Neural progenitor cell (in vitro differentiated cells): ENCODE measurements around the gene DHX34.

Source experiments
- EZH2 ChIP-seq: fragments of 200-600 bp; sonication (generic); IDR thresholded peaks from 2 replicates; pipeline ENCODE4 v1.6.1; 2017; ENCODE audit warnings: antibody characterized with exemption, mild to moderate bottlenecking, moderate library complexity
- TF ChIP-seq, protein P1 (sequence below): fragments of 200-600 bp; sonication (generic); IDR thresholded peaks from 2 replicates; pipeline ENCODE4 v1.5.1; 2017; ENCODE audit warnings: antibody characterized with exemption, mild to moderate bottlenecking

DNA sequence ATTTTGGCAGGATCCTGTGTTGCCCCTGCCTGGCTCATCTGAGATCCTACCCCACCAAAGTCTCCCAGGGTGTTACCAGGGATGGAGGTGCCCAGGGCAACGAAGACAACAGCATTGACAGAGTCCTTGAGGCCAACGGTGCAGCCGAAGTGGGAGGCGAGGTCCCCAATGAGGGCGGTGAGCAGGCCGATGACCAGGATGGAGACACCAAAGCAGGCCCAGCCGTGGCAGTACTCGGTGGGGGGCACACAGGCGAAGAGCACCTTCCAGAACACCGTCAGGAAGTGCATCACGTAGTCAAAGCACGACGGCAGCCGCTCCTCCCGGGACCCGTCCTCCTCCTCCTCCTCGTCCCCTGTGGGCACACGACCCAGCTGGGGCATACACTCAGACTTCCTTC lies 83.0 kb downstream of the DHX34 start:
- TF ChIP-seq, protein P1, sequence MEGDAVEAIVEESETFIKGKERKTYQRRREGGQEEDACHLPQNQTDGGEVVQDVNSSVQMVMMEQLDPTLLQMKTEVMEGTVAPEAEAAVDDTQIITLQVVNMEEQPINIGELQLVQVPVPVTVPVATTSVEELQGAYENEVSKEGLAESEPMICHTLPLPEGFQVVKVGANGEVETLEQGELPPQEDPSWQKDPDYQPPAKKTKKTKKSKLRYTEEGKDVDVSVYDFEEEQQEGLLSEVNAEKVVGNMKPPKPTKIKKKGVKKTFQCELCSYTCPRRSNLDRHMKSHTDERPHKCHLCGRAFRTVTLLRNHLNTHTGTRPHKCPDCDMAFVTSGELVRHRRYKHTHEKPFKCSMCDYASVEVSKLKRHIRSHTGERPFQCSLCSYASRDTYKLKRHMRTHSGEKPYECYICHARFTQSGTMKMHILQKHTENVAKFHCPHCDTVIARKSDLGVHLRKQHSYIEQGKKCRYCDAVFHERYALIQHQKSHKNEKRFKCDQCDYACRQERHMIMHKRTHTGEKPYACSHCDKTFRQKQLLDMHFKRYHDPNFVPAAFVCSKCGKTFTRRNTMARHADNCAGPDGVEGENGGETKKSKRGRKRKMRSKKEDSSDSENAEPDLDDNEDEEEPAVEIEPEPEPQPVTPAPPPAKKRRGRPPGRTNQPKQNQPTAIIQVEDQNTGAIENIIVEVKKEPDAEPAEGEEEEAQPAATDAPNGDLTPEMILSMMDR = no peak
- no peak for TF ChIP-seq EZH2
